Measurements from ENCODE around the gene NEDD9. TPM values are rescaled to one million over a fixed set of nuclear protein-coding genes. Genes with fewer than 3 reads are reported as not detected.

Gene NEDD9
- total RNA-seq, 1 experiment from 2014 or later = 4.4 TPM

DNA sequence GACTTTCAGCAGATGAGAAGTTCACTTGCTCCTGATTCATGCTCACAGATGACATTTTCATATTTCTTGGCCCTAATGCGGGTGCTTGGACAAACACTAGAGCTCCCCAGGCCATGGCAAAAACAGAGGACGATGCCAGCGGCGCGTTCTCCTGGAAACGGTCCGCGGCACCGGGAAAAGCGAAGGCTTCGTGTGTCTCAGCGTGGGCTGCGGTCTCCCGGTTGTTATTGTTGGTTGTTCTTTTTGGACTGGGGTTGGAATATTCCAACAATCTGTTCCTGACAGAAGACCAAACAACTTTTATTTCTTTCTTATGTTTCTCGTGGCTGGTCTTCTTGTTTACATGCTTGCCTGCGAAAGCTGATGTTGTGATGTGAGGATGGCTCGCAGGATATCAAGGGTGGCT, 46.8 kb upstream of the NEDD9 start:
- Mint-ChIP-seq H3K9me3 (ENCODE audit: unreplicated experiment) (no peaks in the 10 kb centered on the region), H3K27me3 (ENCODE audit: insufficient read depth, unreplicated experiment) (no peaks in the 10 kb centered on the region), H3K27ac (ENCODE audit: low read depth, unreplicated experiment) (no peak overlapping the region), H3K4me1 (ENCODE audit: insufficient read depth, unreplicated experiment) (peaks cover 6% of the 10 kb centered on the region), H3K36me3 (ENCODE audit: insufficient read depth, unreplicated experiment) (no peaks in the 10 kb centered on the region), H3K4me3 (ENCODE audit: unreplicated experiment) (no peak overlapping the region)
- intact Hi-C loops (cut with micrococcal nuclease) = no loop called here
- no peak for DNase-seq (ENCODE audit: unreplicated experiment)
- CTCF ChIA-PET = no interaction called here
- TF ChIP-seq, protein P1, sequence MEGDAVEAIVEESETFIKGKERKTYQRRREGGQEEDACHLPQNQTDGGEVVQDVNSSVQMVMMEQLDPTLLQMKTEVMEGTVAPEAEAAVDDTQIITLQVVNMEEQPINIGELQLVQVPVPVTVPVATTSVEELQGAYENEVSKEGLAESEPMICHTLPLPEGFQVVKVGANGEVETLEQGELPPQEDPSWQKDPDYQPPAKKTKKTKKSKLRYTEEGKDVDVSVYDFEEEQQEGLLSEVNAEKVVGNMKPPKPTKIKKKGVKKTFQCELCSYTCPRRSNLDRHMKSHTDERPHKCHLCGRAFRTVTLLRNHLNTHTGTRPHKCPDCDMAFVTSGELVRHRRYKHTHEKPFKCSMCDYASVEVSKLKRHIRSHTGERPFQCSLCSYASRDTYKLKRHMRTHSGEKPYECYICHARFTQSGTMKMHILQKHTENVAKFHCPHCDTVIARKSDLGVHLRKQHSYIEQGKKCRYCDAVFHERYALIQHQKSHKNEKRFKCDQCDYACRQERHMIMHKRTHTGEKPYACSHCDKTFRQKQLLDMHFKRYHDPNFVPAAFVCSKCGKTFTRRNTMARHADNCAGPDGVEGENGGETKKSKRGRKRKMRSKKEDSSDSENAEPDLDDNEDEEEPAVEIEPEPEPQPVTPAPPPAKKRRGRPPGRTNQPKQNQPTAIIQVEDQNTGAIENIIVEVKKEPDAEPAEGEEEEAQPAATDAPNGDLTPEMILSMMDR (IDR thresholded peaks at IDR 0.05; ENCODE audit: unreplicated experiment) = no peak
- no TSS peak for BruUV-seq (replicated peaks)
- POLR2A ChIA-PET = interaction anchor here (0.6 kb wide), 1 partner anchor 9 kb away, joined by 3 read pairs; no protein-coding TSS in a partner anchor

DNA sequence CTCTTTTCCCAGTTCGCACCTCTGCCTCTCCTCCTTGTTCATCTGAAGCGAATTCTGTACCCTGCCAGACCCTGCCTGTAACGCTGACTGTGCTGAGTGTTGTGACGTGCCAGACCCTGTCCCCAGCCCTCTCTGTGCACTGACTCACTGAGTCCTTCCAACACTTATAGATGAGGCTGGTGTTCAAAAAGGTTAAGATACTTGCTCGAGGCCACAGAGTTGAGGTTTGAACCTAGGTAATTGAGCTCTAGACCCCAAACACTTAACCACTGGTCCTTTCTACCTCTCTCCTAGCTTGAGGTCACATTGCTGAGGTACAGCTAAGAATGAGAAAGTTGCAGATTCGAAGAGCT, 45.7 kb upstream of the NEDD9 start:
- ChIA-PET CTCF (no interaction called here), POLR2A (no interaction called here)
- H3K36me3 Mint-ChIP-seq (ENCODE audit: insufficient read depth, unreplicated experiment) = no peaks in the 10 kb centered on the region
- no peaks in the 10 kb centered on the region for H3K9me3 Mint-ChIP-seq (ENCODE audit: unreplicated experiment)
- H3K4me3 Mint-ChIP-seq (ENCODE audit: unreplicated experiment) = no peak overlapping the region
- DNase-seq (ENCODE audit: unreplicated experiment) = no peak
- no peak overlapping the region for H3K27ac Mint-ChIP-seq (ENCODE audit: low read depth, unreplicated experiment)
- H3K4me1 Mint-ChIP-seq (ENCODE audit: insufficient read depth, unreplicated experiment) = peaks cover 6% of the 10 kb centered on the region
- H3K27me3 Mint-ChIP-seq (ENCODE audit: insufficient read depth, unreplicated experiment) = no peaks in the 10 kb centered on the region
- TF ChIP-seq, protein P1 (IDR thresholded peaks at IDR 0.05; ENCODE audit: unreplicated experiment) = no peak
- BruUV-seq (replicated peaks) = no TSS peak
- intact Hi-C loops (cut with micrococcal nuclease) = no loop called here

DNA sequence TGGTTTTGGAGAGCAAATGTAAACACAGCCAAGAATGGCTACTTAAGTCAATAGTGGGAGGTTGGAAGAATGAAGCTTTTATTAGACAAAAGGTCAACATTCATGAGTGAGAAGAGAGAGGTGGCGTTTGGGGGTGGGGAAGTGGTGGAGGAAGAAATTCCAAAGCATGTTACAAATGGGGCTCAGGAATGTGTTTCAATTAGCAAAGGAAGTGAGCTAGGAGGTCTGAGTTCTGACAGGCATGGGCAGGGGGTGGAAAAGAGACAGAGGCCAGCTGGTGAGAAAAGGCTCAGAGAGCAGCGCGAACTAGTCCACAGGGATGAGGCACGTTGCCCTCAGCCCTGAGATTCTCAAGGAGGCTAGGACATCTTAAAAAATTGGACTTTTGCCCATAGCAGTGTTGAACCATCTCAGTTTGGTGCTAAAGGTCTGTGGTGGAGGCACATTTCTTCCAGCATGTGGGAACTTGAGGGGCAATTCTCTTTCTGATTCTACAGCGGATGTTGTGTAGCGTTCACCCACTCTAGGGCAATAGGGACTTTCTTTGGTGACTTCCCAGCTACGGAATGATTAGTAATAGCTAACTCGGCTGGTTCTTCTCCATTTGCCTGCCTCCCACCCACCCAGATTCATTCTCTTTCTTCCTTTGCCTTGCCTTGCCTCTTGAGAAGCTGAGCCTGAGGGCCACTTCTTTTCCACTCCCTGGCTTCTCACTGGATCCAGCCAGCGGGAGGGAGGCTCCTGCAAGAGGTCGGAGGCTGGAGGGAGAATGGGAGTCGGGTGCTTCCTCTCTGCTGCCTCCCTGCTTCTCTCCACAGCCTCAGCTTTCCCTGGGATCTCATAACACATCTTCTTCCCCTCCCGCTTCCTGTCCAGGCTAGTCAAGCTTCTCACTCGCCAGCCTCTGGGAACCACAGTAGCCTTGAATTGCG, 45.1 kb upstream of the NEDD9 start:
- POLR2A ChIA-PET = interaction anchor here (0.7 kb wide), 1 partner anchor 54 kb away, joined by 4 read pairs; no protein-coding TSS in a partner anchor
- no peak overlapping the region for H3K4me3 Mint-ChIP-seq (ENCODE audit: unreplicated experiment)
- H3K27ac Mint-ChIP-seq (ENCODE audit: low read depth, unreplicated experiment) = no peak overlapping the region
- peaks cover 6% of the 10 kb centered on the region for H3K4me1 Mint-ChIP-seq (ENCODE audit: insufficient read depth, unreplicated experiment)
- BruUV-seq (replicated peaks) = no TSS peak
- H3K27me3 Mint-ChIP-seq (ENCODE audit: insufficient read depth, unreplicated experiment) = no peaks in the 10 kb centered on the region
- intact Hi-C loops (cut with micrococcal nuclease) = no loop called here
- DNase-seq (ENCODE audit: unreplicated experiment) = no peak
- CTCF ChIA-PET = interaction anchor here (1.1 kb wide), 1 partner anchor 218 kb away, joined by 3 read pairs; no protein-coding TSS in a partner anchor
- H3K36me3 Mint-ChIP-seq (ENCODE audit: insufficient read depth, unreplicated experiment) = no peaks in the 10 kb centered on the region
- TF ChIP-seq, protein P1 (IDR thresholded peaks at IDR 0.05; ENCODE audit: unreplicated experiment) = no peak
- H3K9me3 Mint-ChIP-seq (ENCODE audit: unreplicated experiment) = no peaks in the 10 kb centered on the region

DNA sequence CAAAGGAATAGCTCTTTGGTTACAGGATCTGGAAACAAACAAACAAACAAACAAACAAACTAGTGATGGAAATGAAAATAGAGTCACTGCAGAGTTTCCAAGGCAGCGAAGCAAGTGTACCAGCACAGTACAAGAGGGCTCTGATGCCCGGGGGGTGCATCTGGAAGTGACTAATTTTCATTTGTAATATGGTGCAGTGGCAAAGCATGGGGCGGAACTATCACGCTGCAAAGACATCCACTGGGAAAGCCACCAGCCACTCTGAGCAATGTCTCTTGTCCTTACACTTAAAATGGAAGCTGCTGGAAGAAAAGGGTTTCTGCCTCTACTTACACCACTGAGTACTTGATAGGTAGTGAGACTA, 44.4 kb upstream of the NEDD9 start:
- Mint-ChIP-seq H3K9me3 (ENCODE audit: unreplicated experiment) (no peaks in the 10 kb centered on the region), H3K4me3 (ENCODE audit: unreplicated experiment) (no peak overlapping the region), H3K27me3 (ENCODE audit: insufficient read depth, unreplicated experiment) (no peaks in the 10 kb centered on the region), H3K27ac (ENCODE audit: low read depth, unreplicated experiment) (no peak overlapping the region), H3K36me3 (ENCODE audit: insufficient read depth, unreplicated experiment) (no peaks in the 10 kb centered on the region), H3K4me1 (ENCODE audit: insufficient read depth, unreplicated experiment) (peaks cover 6% of the 10 kb centered on the region)
- TF ChIP-seq, protein P1 (IDR thresholded peaks at IDR 0.05; ENCODE audit: unreplicated experiment) = no peak
- intact Hi-C loops (cut with micrococcal nuclease) = no loop called here
- CTCF ChIA-PET = interaction anchor here (1.1 kb wide), 1 partner anchor 219 kb away, joined by 3 read pairs; no protein-coding TSS in a partner anchor
- DNase-seq (ENCODE audit: unreplicated experiment) = no peak
- no TSS peak for BruUV-seq (replicated peaks)
- POLR2A ChIA-PET = interaction anchor here (0.7 kb wide), 1 partner anchor 54 kb away, joined by 4 read pairs; no protein-coding TSS in a partner anchor

Data from MCF 10A (cell line).